Breast epithelium (tissue), 4 donors: ENCODE data around the gene AKT3. TPM values are rescaled to one million over a fixed set of nuclear protein-coding genes. Genes with fewer than 3 reads are reported as not detected.

Source experiments
- DNase-seq, 2 donors: peaks; one replicate each; pipeline ENCODE4 v3.0.0-alpha.2; 2019; ENCODE audit warnings: low spot score in 2 of 2
- H3K27ac ChIP-seq, 2 donors: fragments of 200-600 bp; sonication (generic) in 1 of 2; one replicate each; pipeline ENCODE4 v1.5.1; 2016 to 2019; ENCODE audit warnings: mild to moderate bottlenecking in 1 of 2
- H3K27me3 ChIP-seq, 2 donors: fragments of 200-600 bp; sonication (generic) in 1 of 2; one replicate each; pipeline versions ENCODE4 v1.5.1 to v1.6.0; 2017 to 2019; ENCODE audit warnings: control low read depth in 1 of 2, mild to moderate bottlenecking in 1 of 2
- H3K36me3 ChIP-seq: fragments of 200-600 bp; one replicate; pipeline ENCODE4 v1.5.1; 2019
- H3K4me1 ChIP-seq, 2 donors: fragments of 200-600 bp; sonication (generic); one replicate each; pipeline ENCODE4 v1.5.1; 2016 to 2019; ENCODE audit warnings: control low read depth in 1 of 2
- H3K4me3 ChIP-seq, 3 donors: fragments of 200-600 bp; sonication (generic); 1 replicate in 2 of 3; 2 replicates in 1 of 3; pipeline ENCODE4 v1.5.1; 2016 to 2019; ENCODE audit warnings: mild to moderate bottlenecking in 3 of 3, moderate library complexity in 2 of 3
- H3K9me3 ChIP-seq, 2 donors: fragments of 200-600 bp; sonication (generic) in 1 of 2; one replicate each; pipeline ENCODE4 v1.5.1; 2016 to 2019; ENCODE audit warnings: control low read depth in 1 of 2
- POLR2A ChIP-seq: fragments of 450-650 bp; IDR thresholded peaks from one replicate; pipeline ENCODE4 v1.6.1; 2016; ENCODE audit warnings: antibody characterized with exemption, mild to moderate bottlenecking, moderate library complexity
- POLR2AphosphoS5 ChIP-seq, 3 donors: sonication (generic); formaldehyde crosslinking; IDR thresholded peaks; one replicate each; pipeline ENCODE4 v1.6.1; 2017; ENCODE audit warnings: antibody characterized with exemption in 3 of 3
- intact Hi-C: fragments of 100-400 bp; cut with DNase I; formaldehyde crosslinking; loops from one replicate; pipeline ENCODE4 v1.15.1; 2023; ENCODE audit warnings: low total_unique reads
- total RNA-seq, 3 donors: library from RNA; depleted of rRNA; stranded (reverse); fragments of >200 nt; gene quantifications; one replicate each; pipeline ENCODE4 v1.1.0, GENCODE V29; 2016
- TF ChIP-seq, protein P1 (sequence below), 3 donors: fragments of 450-650 bp; IDR thresholded peaks; one replicate each; pipeline ENCODE4 v1.5.1; 2016 to 2017; ENCODE audit warnings: antibody characterized with exemption in 3 of 3, mild to moderate bottlenecking in 3 of 3, moderate library complexity in 3 of 3

AKT3 gene
- total RNA-seq, 3 donors from 2014 or later: 49.6 to 58.7 (median 58.7) TPM

DNA sequence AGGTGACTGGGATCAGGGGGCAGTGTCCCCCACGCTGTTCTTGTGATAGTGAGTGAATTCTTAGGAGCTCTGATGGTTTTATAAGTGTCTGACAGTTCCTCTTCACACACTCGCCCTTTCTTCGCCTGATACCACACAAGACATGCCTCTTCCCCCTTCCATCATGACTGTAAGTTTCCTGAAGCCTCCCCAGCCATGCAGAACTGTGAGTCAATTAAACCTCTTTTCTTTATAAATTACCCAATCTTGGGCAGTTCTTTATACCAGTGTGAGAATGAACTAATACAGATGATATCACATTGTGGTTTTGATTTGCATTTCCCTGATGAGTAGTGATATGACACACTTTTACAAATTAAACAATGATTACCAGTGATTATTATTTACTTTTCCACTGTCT, 229.9 kb downstream of the AKT3 start:
- Histone ChIP-seq H3K27ac (no peak overlapping the region), H3K36me3 (no peaks in the 10 kb centered on the region), H3K4me1 (no peaks in the 10 kb centered on the region), H3K9me3 (no peaks in the 10 kb centered on the region), H3K27me3 (no peaks in the 10 kb centered on the region), H3K4me3 (no peak overlapping the region)
- no peak for TF ChIP-seq POLR2AphosphoS5 (IDR thresholded peaks at IDR 0.05)
- TF ChIP-seq, protein P1, sequence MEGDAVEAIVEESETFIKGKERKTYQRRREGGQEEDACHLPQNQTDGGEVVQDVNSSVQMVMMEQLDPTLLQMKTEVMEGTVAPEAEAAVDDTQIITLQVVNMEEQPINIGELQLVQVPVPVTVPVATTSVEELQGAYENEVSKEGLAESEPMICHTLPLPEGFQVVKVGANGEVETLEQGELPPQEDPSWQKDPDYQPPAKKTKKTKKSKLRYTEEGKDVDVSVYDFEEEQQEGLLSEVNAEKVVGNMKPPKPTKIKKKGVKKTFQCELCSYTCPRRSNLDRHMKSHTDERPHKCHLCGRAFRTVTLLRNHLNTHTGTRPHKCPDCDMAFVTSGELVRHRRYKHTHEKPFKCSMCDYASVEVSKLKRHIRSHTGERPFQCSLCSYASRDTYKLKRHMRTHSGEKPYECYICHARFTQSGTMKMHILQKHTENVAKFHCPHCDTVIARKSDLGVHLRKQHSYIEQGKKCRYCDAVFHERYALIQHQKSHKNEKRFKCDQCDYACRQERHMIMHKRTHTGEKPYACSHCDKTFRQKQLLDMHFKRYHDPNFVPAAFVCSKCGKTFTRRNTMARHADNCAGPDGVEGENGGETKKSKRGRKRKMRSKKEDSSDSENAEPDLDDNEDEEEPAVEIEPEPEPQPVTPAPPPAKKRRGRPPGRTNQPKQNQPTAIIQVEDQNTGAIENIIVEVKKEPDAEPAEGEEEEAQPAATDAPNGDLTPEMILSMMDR (IDR thresholded peaks at IDR 0.05): no peak
- no peak for TF ChIP-seq POLR2A
- intact Hi-C loops: no loop called here
- no peak for DNase-seq

- H3K27ac ChIP-seq: no peak overlapping the region
- intact Hi-C loops: no loop called here
Measured at GRCh38 chr1:243609698-243610097, 240.3 kb downstream of the AKT3 start.

DNA sequence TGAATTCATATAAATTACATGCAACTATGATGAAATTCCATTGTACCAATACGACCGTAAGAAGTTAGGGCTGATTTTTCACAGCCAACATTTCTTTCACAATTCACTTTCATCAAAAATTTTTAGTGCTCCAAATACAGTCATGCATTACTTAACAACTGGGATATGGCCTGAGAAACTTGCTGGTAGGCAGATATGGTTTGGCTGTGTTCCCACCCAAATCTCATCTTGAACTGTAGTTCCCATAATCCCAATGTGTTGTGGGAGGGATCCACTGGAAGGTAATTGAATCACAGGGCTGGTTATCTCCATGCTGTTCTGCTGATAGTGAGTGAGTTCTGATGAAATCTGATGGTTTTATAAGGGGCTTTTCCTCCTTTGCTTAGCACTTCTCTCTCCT, 244.4 kb downstream of the AKT3 start:
- Histone ChIP-seq H3K27me3 (no peaks in the 10 kb centered on the region), H3K4me3 (no peak overlapping the region), H3K9me3 (peaks cover 0 to 17% of the 10 kb centered on the region in 2 donors), H3K4me1 (no peaks in the 10 kb centered on the region), H3K36me3 (no peaks in the 10 kb centered on the region), H3K27ac (no peak overlapping the region)
- TF ChIP-seq, protein P1 (IDR thresholded peaks at IDR 0.05): no peak
- TF ChIP-seq POLR2AphosphoS5 (IDR thresholded peaks at IDR 0.05): no peak
- no peak for TF ChIP-seq POLR2A
- no peak for DNase-seq
- intact Hi-C loops: no loop called here

More at GRCh38 chr1:243609698-243610097, 240.3 kb downstream of the AKT3 start:
- Histone ChIP-seq H3K36me3 (peaks cover 6% of the 10 kb centered on the region), H3K4me3 (no peak overlapping the region), H3K9me3 (no peaks in the 10 kb centered on the region), H3K27me3 (no peaks in the 10 kb centered on the region), H3K4me1 (no peaks in the 10 kb centered on the region)
- no peak for DNase-seq
- TF ChIP-seq POLR2A (no peak), POLR2AphosphoS5 (IDR thresholded peaks at IDR 0.05) (no peak)
- TF ChIP-seq, protein P1 (IDR thresholded peaks at IDR 0.05): no peak

- H3K27ac ChIP-seq: no peak overlapping the region
- H3K4me1 ChIP-seq: no peaks in the 10 kb centered on the region
- TF ChIP-seq POLR2A (no peak), POLR2AphosphoS5 (IDR thresholded peaks at IDR 0.05) (no peak)
- TF ChIP-seq, protein P1 (IDR thresholded peaks at IDR 0.05): no peak
- intact Hi-C loops: no loop called here
- no peaks in the 10 kb centered on the region for H3K36me3 ChIP-seq
- DNase-seq: no peak
- peaks cover 0 to 17% of the 10 kb centered on the region in 2 donors for H3K9me3 ChIP-seq
- no peaks in the 10 kb centered on the region for H3K27me3 ChIP-seq
- H3K4me3 ChIP-seq: no peak overlapping the region
Measured at GRCh38 chr1:243601720-243602119, 248.3 kb downstream of the AKT3 start.

- intact Hi-C loops: no loop called here
- H3K4me1 ChIP-seq: no peaks in the 10 kb centered on the region
- no peak for DNase-seq
Measured at GRCh38 chr1:243598433-243598832, 251.6 kb downstream of the AKT3 start.

More at GRCh38 chr1:243598433-243598832, 251.6 kb downstream of the AKT3 start:
- Histone ChIP-seq H3K36me3 (no peaks in the 10 kb centered on the region), H3K27me3 (no peaks in the 10 kb centered on the region), H3K9me3 (peaks cover 0 to 17% of the 10 kb centered on the region in 2 donors), H3K27ac (no peak overlapping the region), H3K4me3 (no peak overlapping the region)
- TF ChIP-seq POLR2A: no peak
- TF ChIP-seq, protein P1 (IDR thresholded peaks at IDR 0.05): no peak
- TF ChIP-seq POLR2AphosphoS5 (IDR thresholded peaks at IDR 0.05): no peak
